Measurements from ENCODE around the gene BLOC1S5.

BLOC1S5 gene

GRCh38 chr6:8063761-8064637 is at the start of gene BLOC1S5:
BLOC1S5 (minus strand) TSS chr6:8064389; CDS start chr6:8064376, 13 bp downstream.
- DNase-seq (ENCODE audit: low read depth in 2 of 2, low spot score in 1 of 2) = peak; percentile 86 to 95

- DNase-seq (ENCODE audit: low read depth in 2 of 2, low spot score in 1 of 2) = no peak
Measured at GRCh38 chr6:8113131-8113654, 49.0 kb upstream of the BLOC1S5 start.

GRCh38 chr6:8110725-8111124 is 46.5 kb upstream of the BLOC1S5 start:
- no peak for DNase-seq (ENCODE audit: low read depth in 2 of 2, low spot score in 1 of 2)

- no peak for DNase-seq (ENCODE audit: low read depth in 2 of 2, low spot score in 1 of 2)
Measured at GRCh38 chr6:8110117-8110721, 46.0 kb upstream of the BLOC1S5 start.

GRCh38 chr6:8108759-8109539 is 44.8 kb upstream of the BLOC1S5 start:
- DNase-seq (ENCODE audit: low read depth in 2 of 2, low spot score in 1 of 2) = no peak

GRCh38 chr6:8108031-8108660 is 44.0 kb upstream of the BLOC1S5 start:
- DNase-seq (ENCODE audit: low read depth in 2 of 2, low spot score in 1 of 2) = no peak

- DNase-seq (ENCODE audit: low read depth in 2 of 2, low spot score in 1 of 2) = no peak
Measured at GRCh38 chr6:8105791-8106190, 41.6 kb upstream of the BLOC1S5 start.

- DNase-seq (ENCODE audit: low read depth in 2 of 2, low spot score in 1 of 2) = no peak
Measured at GRCh38 chr6:8103726-8104125, 39.5 kb upstream of the BLOC1S5 start.

GRCh38 chr6:8102122-8102958 is 38.2 kb upstream of the BLOC1S5 start, which contains the start of gene EEF1E1:
EEF1E1 (minus strand) TSS chr6:8102548; CDS start chr6:8102521, 27 bp downstream.
- peak; percentile 94 to 98 for DNase-seq (ENCODE audit: low read depth in 2 of 2, low spot score in 1 of 2)

- DNase-seq (ENCODE audit: low read depth in 2 of 2, low spot score in 1 of 2) = no peak
Measured at GRCh38 chr6:8100159-8100854, 36.1 kb upstream of the BLOC1S5 start.

- no peak for DNase-seq (ENCODE audit: low read depth in 2 of 2, low spot score in 1 of 2)
Measured at GRCh38 chr6:8090650-8091049, 26.5 kb upstream of the BLOC1S5 start.

- DNase-seq (ENCODE audit: low read depth in 2 of 2, low spot score in 1 of 2) = no peak
Measured at GRCh38 chr6:8088886-8089285, 24.7 kb upstream of the BLOC1S5 start.

- no peak for DNase-seq (ENCODE audit: low read depth in 2 of 2, low spot score in 1 of 2)
Measured at GRCh38 chr6:8087870-8088754, 23.9 kb upstream of the BLOC1S5 start.

- DNase-seq (ENCODE audit: low read depth in 2 of 2, low spot score in 1 of 2) = no peak
Measured at GRCh38 chr6:8086755-8087306, 22.6 kb upstream of the BLOC1S5 start.

- no peak for DNase-seq (ENCODE audit: low read depth in 2 of 2, low spot score in 1 of 2)
Measured at GRCh38 chr6:8085053-8085511, 20.9 kb upstream of the BLOC1S5 start.

- DNase-seq (ENCODE audit: low read depth in 2 of 2, low spot score in 1 of 2) = no peak
Measured at GRCh38 chr6:8084586-8084985, 20.4 kb upstream of the BLOC1S5 start.

- no peak for DNase-seq (ENCODE audit: low read depth in 2 of 2, low spot score in 1 of 2)
Measured at GRCh38 chr6:8082954-8083858, 19.0 kb upstream of the BLOC1S5 start.
